Stimulated activated CD8-positive, alpha-beta memory T cell treated with anti-CD3 and anti-CD28 coated beads, Interleukin-12 subunit alpha, Interleukin-12 subunit beta, amount 100 ng/mL, for 24 hours (primary cell): Measurements from ENCODE around the gene SLC35G2.
"Not testable (repeated sequence)": the region's sequence is repeated elsewhere in the genome, so short reads cannot be mapped to it uniquely, and the experiment has no call there.

ENCODE experiments used
- DNase-seq: peaks from one replicate; pipeline ENCODE4 v3.0.0-alpha.2; 2020; ENCODE audit errors: extremely low read depth

The SLC35G2 gene

GRCh38 chr3:136885357-136886213 lies 66.7 kb downstream of the SLC35G2 start:
- DNase-seq: no peak

DNA sequence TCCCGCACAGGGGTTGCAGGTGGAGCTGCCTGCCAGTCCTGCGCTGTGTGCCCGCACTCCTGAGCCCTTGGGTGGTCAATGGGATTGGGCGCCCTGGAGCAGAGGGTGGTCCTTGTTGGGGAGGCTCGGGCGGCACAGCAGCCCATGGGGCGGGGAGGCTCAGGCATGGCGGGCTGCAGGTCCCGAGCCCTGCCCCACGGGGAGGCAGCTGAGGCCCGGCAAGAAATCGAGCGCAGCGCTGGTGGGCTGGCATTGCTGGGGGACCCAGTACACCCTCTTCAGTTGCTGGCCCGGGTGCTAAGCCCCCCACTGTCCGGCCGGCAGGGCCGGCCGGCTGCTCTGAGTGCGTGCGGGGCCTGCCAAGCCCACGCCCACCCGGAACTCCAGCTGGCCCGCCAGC lies 71.0 kb downstream of the SLC35G2 start:
- DNase-seq: no peak

GRCh38 chr3:136891934-136892855 lies 73.3 kb downstream of the SLC35G2 start:
- no peak for DNase-seq

- DNase-seq: no peak
These were observed 75.0 kb downstream of the SLC35G2 start for GRCh38 chr3:136893848-136894443.

DNA sequence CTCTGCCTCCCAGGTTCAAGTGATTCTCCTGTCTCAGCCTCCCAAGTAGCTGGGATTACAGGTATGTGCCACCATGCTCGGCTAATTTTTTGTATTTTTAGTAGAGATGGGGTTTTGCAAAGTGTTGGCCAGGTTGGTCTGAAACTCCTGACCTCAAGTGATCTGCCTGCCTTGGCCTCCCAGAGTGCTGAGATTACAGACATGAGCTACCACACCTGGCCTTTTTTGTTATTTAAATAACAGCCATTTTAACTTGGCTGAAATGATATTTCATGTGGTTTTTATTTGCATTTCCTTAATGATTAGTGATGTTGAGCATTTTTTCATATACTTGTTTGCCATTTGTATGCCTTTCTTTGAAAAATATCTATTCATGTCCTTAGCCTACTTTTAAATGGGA lies 78.2 kb downstream of the SLC35G2 start:
- not testable (repeated sequence) for DNase-seq

GRCh38 chr3:136898549-136898948 lies 79.6 kb downstream of the SLC35G2 start:
- DNase-seq: no peak

- no peak for DNase-seq
These were observed 80.0 kb downstream of the SLC35G2 start for GRCh38 chr3:136898954-136899353.

DNA sequence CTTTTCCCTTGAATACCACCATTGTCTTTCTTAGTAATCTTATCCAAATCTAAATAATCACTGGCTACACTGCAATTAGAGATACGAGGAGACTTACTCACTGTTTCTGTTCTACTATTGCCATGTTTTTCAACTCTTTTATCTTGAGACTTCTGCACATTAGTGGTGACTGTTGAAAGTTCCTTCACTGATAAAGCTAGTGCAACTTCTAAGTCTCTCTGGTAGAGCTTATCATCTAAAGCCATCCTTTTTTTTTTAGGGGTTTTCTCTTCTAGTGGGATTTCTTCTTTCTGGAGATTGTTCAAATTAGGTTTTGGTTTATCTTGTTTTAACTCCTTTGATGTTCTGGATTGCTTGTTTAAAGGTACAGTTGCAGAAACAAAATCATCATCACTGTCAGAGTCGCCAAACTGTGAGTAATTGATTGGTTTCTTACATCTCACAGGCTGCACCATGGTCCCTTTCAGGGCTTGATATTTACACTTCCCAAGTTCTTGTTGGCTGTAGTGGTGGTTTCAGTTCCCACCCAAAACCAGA lies 80.8 kb downstream of the SLC35G2 start:
- DNase-seq: no peak

GRCh38 chr3:136900694-136901093 lies 81.8 kb downstream of the SLC35G2 start:
- not testable (repeated sequence) for DNase-seq

DNA sequence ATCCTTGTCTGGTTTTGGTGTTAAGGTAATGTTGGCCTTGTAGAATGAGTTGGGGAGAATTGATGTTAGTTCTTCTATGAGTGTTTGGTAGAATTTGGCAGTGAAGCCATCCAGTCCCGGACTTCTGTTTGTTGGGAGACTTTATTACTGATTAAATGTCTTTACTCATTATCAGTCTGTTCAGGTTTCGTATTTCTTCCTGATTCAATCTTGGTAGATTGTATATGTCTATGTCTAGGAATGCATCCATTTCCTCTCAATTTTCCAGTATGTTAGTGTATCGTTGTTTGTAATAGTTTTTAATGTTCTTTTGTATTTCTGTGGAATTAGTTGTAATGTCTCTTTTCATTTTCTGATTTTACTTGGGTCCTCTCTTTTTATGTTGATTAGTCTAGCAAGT lies 82.5 kb downstream of the SLC35G2 start:
- DNase-seq: no peak

DNA sequence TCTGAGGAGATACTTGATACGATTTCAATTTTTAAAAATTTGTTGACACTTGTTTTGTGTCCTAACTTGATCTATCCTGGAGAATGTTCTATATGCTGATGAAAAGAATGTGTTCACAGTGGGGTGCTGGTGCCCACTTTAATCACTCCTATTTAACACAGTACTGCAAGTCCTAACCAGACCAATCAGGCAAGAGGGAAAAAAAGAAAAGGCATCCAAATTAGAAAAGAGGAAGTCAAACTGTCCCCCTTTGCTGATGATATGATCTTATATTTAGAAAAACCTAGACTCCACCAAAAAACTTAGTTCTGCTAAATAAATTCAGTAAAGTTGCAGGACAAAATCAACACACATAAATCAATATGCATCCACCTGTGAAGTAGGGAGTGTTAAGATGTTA lies 83.6 kb downstream of the SLC35G2 start:
- DNase-seq: not testable (repeated sequence)

DNA sequence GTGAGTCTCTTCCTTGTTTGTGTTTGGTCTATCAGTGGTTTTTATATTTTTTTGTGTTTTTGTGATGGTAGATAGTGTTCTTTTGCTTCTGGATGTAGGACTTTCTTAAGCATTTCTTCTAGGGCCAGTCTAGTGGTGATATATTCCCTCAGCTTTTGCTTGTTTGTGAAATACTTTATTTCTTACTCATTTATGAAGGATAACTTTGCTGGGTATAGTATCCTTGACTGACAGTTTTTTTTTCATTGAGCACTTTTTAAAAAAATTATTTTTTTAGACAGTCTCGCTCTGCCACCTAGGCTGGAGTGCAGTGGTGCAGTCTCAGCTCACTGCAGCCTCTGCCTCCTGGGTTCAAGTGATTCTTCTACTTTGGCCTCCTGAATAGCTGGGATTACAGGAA lies 85.0 kb downstream of the SLC35G2 start:
- DNase-seq: no peak

DNA sequence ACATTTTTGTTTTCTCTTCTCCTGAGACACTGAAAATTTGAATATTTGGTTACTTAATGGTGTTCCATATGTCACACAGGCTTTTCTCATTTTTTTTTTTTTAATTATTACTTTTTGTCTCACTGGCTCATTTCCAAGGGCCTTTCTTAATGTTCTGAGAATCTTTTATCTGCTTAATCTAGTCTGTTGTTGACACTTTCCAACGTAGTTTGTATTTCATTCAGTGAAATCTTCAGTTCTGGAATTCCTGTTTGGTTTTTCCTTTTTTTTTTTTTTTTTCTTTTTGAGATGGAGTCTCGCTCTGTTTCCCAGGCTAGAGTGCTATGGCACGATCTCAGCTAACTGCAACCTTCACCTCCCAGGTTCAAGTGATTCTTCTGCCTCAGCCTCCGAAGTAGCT lies 85.8 kb downstream of the SLC35G2 start:
- no peak for DNase-seq
